ENCODE results near the gene TSPAN18.

- TF ChIP-seq CTCF (IDR thresholded peaks at IDR 0.05), result no peak
- TF ChIP-seq POLR2A (IDR thresholded peaks at IDR 0.05), result no peak
These were observed 156.5 kb downstream of the TSPAN18 start for GRCh38 chr11:44883277-44883676.
